Stimulated activated CD4-positive, alpha-beta T cell treated with anti-CD3 and anti-CD28 coated beads, Interleukin-2, amount 100 ng/mL, for 24 hours (primary cell): ENCODE measurements around the gene UPF1.

Source experiments
- DNase-seq, 2 donors: peaks; one replicate each; pipeline ENCODE4 v3.0.0-alpha.2; 2020

UPF1 gene

DNA sequence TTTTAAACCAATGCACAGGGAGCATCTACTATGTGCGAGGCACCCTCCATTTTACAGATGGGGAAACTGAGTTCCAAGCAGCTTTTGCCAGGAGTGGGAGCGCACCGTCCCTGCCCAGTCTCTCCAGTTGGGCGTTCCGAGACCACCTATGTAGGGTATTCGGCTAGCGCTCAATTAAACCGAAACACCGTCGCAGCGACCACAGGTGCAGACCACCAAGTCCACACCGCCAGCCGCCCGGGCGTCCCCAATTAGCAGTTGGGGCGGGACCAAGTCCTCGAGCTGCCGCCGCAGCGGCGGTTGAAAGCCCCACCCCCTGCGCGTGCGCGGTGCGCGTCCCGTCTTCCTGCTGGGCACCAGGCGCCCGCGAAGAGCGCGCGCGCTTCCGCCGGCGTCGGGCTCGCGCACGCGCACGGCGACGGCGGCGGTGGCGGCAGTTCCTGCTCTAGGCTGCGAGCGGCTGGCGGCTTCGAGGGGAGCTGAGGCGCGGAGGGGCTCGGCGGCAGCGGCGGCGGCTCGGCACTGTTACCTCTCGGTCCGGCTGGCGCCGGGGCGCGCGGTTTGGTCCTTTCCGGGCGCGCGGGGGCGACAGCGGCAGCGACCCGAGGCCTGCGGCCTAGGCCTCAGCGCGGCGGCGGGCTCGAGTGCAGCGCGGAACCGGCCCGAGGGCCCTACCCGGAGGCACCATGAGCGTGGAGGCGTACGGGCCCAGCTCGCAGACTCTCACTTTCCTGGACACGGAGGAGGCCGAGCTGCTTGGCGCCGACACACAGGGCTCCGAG lies at the start of gene UPF1:
Gene UPF1, plus strand, starts transcription at position 436 of the 782 bp plus-strand sequence. Its CDS starts 251 bp downstream, at position 687.
- DNase-seq = peak; percentile 97 to 98

DNA sequence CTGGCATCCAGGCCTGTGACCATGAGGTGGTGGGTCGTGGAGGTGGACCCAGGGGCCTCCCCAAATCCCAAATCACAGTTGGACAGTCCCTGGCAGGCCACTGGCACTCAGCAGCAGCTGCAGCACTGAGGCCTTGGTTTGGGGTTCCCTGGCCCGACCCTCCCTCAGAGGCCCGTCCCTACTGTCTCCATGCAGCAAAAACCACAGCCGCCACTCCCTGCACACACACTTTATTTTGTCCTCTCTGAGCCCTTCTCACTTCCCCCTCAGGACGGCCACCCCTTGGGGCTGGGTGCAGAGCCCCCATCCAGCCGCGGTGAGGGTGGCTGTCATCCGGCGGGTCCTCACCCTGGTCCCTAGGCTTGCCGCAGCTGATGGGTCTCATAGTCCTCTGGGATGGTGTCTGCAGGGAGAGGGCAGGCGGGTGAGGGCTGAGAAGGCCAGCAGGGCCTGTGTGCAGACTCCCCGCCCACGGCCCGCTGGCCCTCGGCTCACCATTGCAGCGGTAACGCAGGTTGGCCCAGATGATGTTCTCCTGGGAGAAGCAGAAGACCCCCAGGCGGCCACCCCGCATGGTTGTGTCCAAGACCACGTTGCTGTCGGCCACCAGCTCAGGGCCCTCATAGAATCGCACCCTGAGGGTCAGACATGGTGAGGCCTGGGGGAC lies 49.1 kb upstream of the UPF1 start:
- no peak for DNase-seq

DNA sequence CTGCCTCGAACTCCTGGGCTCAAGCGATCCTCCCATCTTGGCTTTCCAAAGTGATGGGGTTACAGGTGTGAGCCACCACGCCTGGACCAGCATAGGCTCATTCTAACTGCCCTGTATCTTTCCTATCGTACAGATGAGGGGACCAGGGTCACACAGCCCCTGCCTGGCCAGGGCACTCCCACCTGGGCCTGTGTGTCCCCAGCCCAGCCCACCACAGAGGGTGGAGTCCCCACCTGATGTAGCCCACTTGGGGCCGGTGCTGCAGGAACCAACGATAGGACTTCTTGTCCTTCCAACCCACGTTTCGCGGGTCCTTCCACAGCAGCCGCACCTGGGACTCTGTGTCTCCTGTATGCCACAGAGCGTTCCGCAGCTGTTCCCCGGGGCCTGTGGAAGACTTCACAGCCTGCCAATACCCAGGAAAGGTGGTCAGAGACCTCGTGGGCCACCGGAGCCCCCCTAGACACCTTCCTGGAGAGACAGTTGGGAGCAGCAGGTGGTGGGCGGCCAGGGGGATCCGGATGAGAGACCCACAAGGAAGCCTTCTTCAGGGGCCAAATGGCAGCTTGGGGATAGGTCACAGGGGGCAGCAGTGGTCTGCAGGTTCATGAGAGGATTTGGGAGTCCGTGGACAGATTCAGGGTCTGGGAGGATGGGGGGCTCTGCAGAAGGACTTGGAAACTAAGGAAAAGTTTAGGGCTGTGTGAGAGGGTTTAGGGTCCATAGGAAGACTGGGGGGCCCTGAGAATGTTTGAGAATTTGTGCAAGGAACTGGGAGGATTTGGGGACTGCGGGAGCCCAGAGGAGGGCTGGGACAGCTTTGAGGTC lies 47.6 kb upstream of the UPF1 start:
- no peak for DNase-seq

DNA sequence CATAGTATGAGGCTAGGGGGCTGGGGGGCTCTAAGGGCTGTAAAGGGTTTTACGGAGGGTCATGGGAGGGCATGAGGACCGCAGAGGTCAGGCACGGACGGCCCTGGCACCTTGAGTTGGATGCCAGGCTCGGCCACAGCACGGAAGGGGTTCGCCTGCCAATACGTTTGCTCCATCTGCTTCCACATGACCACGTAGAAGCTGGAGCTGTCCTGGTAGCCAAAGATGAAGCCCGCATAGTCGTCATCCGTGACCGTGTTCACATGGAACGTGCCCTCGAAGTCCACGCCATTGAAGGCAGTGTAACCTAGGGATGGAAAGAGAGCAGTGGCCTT lies 47.0 kb upstream of the UPF1 start:
- no peak for DNase-seq

DNA sequence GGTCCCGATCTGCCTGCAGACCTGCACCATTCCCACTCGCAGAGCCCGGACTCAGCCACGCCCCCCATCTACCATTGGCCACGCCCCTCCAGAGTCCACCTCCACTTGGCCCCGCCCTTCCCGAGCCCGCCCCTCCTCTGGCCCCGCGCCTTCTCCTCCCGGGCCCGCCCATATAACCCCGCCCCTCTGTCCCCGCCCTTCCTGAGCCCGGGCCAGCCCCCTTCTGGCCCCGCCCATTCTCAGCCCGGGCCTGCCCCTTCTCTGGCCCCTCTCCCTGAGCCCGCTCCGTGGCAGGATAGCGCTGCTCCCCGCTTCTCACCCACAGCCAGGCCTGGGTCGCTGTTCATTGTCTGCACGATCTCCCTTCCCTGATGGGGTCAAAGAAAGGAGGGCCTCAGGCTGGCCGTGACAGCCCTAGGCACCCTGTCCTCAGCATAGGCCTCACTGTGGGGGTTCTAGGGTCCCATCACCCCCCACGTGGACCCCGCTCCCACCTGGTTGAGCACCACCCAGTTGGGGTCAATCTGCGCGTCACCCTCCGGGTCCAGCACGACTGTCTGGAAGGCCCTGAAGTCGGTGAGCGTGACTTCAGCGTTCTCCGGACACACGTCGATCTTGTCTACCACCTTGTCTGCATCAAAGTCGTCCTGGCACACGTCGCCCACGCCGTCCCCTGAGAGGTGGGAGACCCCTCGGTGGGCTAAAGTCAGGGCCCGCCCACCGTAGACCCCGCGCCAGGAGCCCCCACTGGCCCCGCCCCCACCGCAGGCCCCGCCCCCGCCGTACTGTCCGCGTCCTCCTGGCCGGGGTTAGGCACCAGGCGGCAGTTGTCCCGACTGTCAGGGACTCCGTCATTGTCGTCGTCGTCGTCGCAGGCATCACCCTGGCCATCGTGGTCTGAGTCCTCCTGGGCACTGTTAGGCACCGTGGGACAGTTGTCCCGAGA lies 46.3 kb upstream of the UPF1 start:
- DNase-seq = peak; percentile 68 to 87

DNA sequence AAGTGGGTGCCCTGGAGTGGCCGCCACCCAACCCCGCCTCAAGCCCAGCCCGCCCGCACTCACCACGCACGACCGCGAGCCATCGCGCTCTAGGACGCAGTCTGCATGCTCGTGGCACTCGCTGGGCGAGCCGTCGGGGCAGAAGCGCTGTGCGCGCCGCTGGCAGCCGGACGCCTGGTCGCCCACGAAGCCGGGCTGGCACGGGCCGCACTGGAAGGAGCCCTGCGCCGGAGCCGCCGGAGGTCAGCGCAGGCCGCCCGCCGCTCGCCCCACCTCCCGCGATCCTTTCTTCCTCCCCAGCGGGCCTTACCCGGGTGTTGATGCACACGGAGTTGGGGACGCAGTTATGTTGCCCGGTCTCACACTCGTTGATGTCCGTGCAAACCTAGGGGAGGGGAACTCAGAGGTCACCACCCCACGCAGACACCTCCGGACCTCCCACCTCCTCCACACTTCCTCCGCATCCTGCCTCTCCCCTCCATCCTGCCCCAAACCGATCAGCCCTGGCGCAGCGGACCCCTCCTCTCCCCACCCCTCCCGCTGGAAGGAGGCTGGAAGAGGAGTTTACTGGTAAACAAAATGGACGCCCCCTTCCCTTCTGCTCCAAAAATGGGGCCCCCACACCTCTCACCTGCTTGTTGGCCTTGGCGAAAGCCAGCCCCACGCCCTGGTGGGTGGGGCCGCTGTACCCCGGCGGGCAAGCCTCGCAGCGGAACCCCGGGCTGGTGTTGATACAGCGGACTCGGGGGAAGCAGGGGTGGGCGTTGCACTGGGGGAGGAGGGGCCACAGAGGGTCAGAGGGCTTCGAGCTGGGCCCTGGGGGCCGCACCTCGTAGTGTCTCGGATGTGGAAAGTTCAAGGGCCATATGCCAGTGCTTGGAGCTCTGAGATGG lies 43.0 kb upstream of the UPF1 start:
- no peak for DNase-seq

DNA sequence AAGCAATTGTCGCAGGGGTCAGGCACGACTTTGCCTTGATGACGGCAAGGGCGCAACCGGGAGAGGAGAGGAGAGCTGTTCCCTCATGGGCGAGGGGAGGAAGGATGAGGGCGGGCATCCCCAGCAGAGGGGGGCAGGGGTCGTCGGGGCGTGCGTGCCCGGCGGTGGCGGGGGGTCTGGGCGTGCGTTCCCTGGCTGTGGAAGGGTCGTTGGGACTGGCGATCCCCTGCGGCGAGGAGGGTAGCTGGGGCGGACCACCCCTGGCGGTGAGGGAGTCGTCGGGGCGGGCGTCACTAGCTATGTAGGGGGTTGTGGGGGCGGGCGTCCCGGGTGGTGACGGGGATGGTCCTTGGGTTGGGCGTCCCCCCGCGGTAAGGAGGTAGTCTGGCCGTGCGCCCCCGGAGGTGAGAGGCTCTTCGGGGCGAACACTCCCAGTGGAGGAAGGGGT lies 42.3 kb upstream of the UPF1 start:
- DNase-seq = no peak

DNA sequence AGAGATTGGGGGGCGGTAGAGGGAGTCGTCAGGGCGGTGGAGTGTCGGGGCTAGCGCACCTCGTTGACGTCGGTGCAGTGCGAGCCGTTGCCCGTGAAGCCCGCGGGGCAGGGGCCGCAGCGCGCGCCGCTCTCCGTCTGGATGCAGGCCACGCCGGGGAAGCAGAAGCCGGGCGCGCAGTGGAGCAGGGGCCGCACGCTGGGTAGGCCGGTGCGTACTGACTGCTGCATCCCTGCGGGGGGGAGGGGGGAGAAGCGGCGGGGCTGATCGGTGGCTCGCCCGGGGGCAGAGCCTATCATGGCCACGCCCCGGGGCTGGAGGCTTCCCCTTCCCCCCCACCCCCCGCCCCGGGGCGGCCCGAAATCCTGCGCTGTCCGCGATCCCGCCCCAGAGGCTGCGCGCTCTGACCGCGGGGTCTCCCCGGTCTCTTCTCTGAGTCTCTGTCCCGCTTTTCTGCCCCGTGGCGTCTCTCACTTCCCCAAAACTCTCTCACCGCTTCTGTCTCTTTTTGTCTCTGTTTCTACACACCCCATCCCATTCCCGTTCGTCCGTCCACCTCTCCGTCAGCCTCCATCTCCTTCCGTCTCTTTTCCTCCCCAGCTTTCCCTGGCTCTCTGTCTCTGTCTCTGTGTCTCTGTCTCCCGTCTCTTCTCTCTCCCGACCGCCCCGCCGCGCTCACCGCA lies 41.7 kb upstream of the UPF1 start:
- peak; percentile 37 to 56 for DNase-seq

DNA sequence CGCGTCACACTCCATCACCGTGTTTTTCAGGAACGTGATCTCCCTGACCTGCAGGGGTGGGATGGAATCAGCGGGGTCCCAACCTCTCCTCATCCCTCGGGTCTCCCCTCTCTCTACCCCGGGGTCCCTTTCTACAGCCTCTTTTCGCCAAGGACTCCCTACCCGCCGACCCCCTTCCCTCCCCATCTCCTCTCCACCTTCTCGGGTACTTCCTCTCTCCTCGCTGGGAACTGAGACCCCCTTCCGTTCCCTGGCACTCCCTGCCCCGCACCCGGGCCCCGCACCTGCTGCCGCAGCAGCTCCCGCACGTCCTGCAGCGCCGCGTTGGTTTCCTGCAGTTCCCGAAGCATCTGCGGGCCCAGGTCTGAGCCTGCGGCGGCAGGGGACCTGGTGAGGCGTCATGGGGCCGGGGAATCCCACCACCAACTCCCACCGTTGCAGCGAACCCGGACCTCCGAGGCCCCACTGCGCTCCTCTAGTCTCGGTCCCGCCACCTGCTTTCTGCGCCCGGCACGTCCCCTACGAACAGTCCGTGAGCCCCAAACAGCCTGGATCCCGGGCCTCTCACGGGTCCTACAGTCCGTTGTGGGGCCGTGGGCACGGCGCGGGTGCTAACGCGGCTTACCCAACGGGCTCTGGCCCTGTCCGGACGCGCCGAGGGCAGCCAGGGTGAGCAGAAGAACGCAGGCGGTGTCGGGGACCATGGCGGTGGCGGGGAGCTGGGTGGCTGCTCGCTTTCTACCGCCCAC lies 41.0 kb upstream of the UPF1 start, which contains the start of gene COMP:
Gene COMP, minus strand, starts transcription at position 740 of the 749 bp plus-strand sequence. Its CDS starts 36 bp downstream, at position 704.
- no peak for DNase-seq

DNA sequence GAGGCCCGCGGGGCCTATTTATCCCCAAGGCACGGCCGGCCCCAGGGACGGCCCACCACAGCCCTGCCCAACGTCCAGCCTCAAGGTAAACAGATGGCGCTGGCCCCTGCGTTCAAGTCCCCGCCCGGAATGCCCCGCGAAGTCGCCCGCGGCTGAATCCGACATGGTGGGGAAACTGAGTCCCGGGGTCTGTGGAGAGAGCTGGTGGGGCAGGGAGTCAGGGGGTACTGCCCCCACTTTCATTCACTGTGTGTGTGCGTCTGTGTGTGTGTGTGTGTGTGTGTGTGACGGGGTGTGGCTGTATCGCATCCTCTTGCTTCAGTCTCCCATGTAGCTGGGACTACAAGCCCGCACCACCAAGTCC lies 40.5 kb upstream of the UPF1 start:
- no peak for DNase-seq

DNA sequence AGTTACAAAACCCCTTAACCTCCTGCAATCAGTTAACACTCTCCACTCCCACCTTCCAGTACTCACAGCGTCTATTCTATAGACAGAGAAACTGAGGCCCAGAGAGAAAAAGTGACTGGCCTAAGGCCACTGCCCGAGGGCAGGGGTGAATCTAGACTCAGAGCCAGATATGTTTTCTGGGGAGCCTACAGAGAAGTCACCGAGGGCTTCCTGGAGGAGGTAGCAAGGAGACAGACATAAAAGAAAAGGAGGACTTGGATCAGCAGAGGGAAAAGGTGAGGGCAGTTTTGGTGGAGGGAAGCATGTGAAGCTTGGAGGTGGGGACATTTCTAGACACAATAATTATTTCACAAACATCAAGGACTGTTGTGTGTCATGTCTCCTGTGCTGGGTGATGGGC lies 39.1 kb upstream of the UPF1 start:
- no peak for DNase-seq

DNA sequence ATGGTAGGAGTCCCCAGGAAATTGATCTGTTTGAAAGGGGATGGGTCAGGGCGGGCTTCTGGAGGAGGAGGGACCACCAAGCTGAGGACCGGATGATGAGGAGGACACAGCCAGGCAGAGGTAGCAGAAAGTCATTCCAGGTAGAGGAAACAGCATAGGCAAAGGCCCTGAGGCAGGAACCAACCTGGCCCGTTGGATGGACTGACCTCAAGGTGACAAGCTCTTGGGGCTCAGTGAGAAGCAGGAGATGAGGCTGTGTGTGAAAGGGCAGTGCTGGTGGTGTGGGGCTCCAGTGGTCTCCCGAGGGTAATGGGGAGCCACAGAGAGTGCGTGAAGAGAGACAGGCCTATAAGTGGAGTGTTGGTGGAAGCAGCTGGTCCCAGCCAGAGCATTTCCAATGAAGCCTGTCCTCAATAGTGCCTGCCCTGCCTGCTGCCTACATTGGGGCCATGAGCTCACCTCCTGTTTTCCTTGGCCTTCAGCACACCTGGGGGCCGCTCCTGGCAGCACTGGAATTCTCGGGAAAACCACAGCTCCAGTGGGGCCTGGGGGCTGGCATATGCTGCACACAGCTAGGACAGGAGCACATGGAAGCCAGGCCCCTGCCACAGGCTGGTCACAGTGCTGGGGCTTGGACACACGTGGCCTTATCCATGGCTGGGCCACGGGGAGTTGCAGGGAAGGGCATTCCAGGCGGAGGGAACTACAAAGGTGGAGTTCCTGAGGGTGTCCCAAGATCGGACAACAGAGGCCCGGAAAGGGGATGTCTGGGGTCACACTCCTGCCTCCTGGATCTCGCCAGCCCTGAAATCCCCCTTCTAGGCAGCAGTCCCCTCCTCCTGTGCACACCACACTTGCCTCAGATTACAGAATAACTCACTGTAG lies 38.4 kb upstream of the UPF1 start:
- no peak for DNase-seq

DNA sequence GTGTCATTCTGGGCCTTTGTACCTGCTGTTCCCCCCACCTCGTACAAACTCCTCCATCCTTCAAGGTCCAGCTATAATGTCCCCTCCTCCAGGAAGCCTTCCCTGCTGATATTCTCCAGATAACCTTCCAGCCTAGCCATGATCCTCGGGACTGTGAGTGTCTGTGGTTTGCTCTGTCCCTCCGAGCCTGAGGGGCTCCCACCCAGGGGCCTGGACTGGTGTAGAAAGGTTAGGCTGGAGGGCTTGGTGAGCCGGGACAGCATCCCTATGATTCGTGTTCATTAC lies 37.8 kb upstream of the UPF1 start:
- no peak for DNase-seq

DNA sequence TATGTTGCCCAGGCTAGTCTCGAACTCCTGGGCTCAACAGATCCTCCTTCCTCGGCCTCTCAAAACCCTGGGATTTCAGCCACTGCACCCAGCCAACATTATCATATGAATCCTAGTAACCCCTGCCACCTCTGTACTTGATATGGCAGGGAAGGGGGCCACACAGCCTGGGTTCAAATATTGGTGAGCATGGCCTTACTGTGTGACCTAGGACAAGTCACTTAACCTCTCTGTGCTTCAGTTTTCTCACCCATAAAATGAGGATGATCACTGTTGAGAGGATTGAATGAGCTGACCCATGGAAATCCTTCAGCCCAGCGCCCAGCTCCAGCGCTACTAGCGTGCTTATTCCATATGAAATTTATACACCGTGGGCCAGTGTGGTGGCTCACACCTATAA lies 37.1 kb upstream of the UPF1 start:
- no peak for DNase-seq

DNA sequence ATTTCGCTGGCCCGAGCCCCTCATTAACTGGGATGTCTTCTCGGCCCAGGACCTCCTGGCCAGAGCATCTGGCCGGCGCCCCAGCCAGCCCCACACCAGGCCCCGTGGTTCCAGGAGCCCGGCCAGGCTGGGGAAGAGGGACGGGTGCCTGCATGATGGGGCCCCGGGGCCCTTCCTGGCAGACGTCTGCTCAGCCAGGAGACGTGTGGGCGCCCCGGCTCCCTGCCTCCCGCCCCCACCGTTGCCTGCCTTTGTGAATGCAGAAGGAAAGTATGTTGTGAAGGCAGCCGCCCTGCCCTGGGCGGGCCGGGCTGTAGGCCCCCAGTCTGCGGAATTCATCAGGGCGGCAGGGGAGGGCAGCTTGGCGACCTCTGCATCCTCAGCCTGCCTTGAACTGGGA lies 36.2 kb upstream of the UPF1 start:
- DNase-seq = no peak

DNA sequence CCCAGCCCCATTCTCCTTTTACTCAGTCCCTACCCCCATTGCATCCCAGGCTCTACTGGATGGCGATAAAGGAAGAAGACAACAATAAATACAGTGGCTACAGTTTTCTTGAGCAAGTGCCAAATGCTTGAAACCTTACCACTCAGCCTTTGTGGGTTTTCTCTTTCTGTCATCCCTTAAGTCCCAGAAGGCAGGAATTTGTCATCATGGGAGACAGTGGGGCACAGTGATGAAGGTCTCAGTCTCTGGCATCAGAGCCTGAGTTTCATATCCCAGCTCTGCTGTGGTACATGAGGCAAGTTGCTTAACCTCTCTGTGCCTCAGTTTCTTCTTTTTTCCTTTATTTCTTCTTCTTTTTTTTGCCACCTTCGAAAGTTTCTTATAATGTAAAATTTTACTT lies 35.5 kb upstream of the UPF1 start:
- DNase-seq = no peak

DNA sequence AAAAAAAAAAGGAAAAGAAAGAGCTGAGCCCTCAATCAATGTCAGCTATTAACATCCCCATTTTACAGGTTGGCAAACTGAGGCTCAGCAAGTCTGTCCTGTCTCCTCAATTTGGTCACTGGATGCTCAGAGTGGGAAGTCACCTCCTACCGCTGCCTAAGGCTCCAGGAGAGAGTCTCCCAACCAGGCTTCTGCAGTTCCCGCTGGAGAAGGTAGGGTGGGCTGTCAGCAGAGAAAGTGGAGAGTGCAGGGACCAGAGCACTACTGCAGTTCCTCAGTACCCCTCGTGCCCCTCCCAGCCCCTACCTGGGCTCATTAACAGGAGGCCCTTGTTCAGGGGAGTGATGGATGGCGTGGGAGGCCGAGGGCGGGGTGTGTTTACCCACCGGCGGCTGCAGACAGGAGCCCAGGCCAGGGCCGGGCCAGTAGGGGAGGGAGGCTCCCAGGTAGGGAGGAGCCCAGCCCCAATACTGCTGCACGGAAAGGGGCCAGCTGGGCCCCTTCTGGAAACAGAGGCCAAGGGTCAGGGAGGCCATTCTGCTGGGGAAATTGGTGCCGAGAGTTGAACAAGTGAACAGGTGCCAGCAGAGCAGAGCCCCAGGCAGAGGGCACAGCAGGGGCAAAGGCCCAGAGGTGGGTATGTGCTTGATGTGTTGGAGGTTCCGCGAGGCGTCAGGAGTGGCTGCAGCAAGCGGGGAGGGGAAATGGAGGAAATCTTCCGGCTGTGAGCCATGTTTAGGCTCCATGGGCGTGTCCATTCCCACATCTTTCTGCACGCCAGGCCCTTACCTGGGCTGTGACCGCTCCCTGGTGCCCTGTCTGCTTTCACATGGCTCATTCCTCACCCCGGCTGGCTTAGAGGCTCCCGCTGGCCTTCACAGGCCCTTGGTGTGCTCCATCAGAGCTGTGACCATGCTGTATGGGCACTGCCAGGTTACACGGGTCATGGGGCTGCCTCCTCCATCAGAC lies 33.1 kb upstream of the UPF1 start:
- no peak for DNase-seq

DNA sequence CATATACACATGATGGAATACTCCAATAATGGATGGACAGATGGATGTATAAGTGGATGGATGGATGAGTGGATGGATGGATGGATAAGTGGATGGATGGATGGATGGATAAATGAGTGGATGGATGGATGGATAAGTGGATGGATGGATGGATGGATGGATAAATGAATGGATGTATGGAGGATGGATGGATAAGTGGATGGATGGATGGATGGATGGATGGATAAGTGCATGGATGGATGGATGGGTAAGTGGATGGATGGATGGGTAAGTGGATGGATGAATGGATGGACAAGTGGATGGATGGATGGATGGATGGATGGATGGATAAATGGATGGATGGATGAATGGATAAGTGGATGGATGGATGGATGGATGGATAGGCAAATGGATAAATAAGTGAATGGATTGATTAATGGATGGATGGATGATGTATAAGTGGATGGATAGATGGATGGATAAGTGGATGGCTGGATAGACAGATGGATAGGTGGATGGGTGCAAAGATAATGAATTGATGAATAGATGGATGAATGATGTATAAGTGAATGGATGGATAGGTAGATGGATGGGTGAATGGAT lies 32.3 kb upstream of the UPF1 start:
- no peak for DNase-seq
